Measurements from ENCODE around the gene FLT1.

FLT1 gene

DNA sequence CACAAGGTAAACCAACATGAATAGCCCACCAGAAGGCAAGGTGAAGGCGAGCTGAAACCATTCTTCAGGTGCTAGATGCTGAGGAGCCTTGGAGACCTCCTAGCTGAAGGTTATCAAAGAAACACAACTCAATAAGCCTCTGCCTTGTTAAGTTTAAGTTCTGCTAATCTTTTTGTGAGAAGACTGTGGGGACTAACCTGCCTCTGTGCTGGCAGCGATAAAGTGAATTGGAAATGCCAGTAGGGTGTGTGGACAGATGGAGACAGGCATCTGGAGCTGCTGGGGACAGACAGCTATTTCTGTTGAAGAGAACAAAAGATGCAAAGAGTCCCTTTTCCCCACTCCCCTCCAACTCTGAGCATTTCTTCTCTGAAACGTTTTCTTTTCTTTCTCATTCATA is 33.5 kb upstream of the FLT1 start:
- no peak for DNase-seq

DNA sequence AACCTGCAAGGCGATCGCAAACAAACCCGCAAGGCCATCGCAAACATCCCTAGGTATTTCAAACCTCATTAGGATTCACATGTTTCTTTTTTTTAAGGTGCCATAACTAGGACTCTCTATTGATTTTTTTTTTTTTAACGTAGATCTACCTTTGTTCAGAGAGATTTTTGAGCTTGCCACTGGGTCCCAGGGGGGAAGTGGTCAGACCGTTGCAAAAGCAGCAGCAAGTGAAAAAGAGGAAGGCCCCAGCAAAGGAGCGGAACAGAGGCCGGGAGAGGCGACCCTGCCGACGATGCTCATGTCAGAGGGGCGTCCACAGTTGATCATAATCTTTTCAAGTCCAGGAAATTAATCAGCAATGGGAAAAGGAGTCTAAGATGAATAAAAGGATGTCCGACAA is 32.7 kb upstream of the FLT1 start:
- no peak for DNase-seq

DNA sequence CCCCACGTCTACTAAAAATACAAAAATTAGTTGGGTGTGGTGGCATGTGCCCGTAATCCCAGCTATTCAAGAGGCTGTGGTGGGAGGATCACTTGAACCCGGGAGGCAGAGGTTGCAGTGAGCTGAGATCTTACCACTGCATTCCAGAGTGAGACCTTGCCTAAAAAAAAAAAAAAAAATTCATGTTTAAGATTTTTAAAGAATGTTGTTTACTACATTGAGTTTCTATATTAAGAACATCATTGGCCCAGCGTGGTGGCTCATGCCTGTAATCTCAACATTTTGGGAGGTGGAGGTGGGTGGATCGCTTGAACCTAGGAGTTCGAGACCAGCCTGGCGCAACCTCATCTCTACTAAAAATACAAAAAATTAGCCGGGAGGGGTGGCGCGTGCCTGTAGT is 31.9 kb upstream of the FLT1 start:
- DNase-seq, result no peak

DNA sequence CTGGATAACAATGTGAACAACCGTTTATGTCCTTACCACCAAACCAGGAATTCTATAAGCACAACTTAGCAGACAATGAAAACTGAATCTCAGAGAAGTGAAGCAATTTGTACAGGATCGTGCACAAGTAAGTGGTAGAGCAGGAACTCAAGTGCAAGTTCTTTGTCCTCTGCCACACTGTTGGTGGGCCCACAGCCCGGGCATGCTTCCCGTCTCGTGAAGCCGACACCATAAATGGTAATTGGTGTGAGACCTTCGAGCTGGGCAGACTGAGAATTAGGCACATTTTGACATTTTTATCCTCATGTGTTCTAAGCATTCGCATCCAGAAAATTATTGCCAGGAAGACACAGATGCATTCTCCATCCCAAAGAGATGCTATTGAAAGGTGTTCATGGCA is 27.9 kb upstream of the FLT1 start:
- no peak for DNase-seq

DNA sequence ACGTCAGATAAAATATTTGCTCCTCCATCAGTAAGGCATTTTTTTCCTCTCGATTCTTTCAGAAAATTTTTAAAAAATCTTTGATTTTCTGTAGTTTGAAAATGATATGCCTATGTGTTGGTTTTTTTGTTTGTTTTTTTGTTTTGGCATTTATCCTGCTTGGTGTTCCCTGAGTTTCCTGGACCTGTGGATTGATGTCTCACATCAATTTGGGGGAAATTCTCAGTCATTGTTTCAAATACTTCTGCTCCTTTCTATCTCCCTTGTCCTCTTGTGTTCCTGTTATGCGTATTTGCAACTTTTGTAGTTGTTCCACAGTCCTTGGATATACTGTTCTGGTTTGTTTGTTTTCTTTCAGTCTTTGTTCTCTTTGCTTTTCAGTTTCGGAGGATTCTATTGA is 18.8 kb upstream of the FLT1 start:
- no peak for DNase-seq

DNA sequence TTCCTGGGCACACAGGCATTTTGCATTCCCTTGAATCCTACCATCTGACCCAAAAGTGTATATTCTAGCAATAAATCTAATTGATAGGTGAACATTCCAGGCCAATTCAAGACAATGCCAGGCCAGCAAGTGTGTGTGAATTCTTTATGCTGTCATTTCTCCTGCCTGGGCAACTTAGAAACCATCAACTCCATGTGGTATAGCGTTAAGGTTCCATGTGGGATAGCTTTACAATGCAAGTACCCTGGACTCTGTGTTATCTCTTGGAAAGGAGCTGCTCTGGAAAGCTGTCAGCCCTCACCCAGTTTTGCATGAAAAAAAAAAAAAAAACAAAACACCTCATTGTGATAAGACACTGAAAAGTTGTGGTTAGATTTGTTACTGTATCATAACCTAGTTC is 15.6 kb upstream of the FLT1 start:
- DNase-seq, result no peak

DNA sequence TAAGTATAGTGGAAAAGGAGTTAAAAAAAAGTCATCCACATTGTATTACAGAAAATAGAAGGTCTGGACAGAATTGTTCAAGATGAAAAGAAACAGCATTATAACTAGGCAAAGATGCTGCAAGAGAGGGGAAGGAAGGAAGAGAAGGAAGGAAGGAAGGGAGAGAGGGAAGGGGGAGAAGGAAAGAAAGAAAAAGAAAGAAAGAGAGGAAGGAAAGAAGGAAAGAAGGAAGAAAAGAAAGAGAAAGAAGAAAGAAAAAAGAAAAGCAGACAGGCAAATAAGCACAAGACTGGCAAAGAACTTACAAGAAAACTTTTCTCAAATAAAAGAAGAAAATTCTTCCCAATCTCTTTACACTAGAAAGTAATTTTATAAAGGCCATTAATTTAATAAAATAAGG is 15.1 kb upstream of the FLT1 start:
- DNase-seq, result no peak

DNA sequence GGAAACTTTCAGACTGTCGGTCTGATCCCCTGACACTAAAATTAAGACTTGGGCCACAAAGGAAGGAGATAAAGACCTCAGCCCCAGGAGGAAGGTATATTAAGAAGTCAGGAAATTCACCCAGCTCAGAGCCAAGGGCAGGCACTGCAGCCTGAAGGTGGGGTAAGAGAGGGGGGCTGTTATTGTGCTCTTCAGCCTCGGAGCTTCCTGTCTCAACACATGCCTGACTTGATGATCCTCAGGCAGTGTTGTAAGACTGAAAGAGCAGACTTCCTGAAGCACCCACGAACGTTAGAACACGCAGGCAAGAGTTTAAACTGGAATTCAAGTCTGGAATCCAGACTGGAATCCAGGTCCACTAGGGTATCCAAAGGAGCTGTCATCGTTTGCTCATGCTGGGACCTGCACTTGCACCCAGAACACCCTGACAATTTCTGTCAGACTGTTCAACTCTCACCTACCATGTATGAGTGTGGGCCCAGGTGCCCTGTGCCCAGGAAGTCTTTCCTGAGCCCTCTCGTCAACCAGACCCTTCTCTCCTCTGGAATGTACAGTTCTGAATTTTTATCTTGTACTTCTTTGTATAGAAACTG is 10.7 kb upstream of the FLT1 start:
- no peak for DNase-seq

DNA sequence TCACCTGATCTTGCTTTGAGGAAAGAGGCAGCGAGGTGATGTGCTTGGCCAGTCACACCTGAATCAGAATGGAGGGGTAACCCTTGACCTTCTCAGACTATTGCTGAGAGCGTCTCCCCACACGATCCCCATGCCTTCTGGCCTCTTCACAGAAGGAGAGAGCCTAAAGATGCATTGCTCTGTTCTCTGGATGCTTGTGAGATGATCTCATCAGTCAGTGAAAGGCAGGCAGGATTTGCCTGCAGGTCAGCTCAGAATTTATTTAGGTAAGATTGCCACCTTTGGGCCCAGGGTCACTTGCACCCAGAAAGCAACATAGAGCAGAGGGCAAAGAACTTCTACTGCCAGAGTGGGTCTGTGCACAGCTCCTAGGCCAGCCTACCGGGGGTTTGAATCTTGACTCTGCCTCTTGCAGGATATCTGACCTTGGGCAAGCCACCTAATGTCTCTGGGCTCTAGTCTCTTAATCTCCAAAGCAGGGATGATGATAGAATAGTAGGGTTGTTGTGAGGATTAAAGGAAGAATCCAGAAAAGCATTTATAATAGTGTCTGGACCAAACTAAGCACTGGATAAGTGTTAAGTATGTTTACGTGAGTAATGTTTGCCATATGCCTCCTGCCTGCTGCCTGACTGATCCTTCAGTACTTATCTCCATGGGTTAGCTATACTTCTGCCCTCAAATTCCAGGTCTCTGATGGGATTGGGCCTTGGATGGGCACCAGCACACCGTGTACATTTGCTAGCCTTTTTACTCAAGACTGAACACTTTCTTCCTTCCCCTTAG is 8.4 kb upstream of the FLT1 start:
- no peak for DNase-seq

DNA sequence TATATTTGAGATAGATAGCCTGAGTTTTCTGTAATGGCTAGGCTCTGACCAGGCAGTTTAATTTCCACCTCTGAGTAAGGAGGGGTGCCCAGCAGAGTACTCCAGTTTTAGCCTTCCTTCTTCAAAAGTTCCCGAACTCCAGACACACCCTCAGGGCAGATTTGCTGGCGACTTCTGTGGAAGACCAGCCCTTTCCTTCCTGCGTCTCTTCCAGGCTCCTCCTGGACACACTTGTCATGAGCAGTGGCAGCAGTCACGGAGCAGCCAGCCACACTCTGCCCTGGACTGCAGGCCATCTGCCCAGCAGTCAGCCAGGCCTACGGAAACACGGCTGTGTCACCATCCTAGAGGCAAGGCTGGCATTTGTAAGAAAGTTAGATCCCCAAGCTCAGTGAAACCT is 6.6 kb upstream of the FLT1 start:
- DNase-seq, result no peak

DNA sequence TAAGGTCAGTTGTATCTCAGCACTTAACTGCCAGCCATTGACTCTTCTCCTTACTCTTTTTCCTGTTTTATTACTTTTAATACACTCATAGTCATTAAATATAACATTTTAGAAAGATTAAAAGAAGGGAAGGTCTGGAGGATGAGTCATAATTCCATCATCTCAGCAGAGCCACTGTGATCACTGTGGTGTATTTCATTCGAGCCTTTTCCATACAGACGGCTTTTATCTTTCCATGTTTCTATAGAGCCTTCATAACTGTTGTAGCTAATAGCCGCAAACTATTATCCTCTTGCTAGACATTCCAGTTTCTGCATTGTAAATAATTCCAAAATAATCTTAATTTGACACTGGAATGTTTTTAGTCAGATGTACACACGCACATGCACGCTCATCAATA is 4.7 kb upstream of the FLT1 start:
- DNase-seq, result no peak

DNA sequence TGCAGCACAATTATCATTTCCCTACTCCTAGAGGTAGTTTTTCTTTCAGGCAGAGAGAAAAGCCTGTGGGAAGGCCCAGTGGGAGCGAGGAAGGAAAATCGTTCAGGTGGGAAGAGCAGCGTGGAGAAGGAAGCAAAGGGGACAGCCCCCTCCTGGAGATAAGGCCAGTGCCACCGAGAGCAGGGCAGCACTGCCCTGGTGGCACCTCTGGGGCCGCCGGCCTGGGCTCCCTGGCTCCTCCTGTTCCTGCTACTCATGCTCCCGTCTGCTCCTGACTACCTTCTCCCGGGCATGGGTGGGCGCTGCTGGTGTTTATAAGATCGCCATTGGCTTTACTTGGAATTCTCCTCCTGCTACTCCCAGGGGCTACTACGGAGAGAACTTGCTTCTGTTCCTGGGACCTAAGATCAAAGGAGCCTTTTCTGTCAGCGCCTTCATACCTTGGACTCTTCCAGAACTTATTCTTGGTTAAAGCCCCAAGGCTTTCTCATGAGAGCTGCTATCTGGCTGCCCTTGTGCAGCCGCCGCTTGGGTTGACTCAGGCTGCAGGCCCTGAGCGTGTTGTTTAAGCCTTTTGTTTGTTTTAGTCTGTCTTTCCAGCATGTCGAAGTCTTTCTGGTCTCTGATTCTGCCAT is 3.7 kb upstream of the FLT1 start:
- DNase-seq, result no peak

DNA sequence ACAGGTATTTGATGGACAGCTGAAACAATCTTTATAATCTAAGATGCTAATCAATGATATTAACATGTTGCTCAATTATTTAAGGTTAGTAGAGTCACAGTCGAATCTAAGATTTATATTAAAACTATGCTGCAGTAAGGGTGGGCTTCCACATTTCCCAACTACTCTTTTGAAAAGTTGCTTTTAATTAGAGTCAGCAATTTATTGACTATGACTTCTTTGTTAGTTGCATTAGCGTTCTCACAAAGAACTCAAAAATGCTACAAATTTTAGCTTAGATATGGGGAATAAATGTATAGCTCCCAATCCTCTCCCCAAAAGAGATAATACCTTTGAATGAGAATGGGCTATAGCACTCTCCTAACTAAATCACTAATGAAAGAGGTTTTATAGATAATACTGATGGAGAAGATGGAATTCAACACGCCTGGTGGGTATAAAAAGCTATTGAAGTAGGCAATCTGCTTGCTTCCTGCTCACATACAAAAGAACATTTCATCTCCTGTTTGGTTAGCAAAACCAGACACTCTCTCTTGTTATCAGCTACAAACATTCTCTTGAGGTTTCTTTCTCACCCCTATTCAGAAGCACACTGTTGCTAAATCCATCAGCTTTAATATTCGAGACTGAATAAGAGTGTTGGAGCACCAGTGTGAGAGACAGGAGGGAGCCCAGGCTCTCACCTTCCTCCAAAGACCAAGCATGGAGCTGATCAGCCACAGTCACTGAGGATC is 2.4 kb upstream of the FLT1 start:
- DNase-seq, result no peak

DNA sequence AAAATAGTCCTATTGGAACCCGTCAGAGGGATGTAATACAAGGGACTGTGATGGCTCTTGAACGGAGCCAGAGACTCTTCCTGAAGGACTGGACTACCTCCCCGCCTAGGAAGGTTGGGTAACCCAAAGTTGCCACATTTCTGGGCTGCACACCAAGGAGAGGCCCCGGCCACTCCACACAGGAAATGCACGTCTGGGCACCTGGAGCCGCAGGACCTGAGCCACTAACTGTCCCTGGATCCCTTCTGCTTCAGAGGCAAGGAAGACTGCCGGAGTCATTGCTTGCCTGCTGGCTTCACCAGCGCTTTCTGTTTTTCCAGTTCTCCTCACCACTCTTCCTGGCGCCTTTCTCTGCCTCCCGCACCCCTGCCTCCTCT is 1.2 kb upstream of the FLT1 start:
- DNase-seq, result no peak

DNA sequence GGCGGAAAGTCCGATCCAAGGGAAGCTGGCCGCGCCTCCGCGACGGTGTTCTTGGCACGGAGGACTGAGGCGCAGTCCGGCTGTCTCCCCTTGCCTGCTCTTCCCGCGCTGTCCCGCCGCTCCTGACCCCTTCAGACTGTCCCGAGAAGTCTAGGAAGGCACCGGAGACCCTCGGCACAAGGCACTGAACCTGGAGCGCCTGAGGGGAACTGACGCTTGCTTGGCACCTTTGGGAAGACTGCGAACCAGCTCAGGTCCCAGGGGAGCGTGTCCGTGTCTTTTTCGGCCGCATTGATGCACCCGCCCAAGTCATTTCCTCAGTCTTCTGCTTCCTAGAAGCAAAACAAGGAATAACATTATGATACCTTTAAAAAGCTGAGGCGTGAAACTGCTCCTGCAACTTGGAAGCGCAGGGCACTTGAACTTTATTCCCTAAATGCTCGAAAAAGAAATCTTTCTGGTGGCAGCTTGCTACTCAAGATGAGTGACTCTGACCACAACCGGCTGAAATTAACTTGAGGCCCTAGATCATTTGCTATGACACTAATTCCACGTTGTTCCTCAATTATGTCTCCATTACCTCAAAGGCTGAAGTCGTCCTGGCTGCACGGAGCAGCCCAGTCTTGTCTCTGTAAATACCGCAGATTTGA is 735 bp upstream of the FLT1 start:
- no peak for DNase-seq

DNA sequence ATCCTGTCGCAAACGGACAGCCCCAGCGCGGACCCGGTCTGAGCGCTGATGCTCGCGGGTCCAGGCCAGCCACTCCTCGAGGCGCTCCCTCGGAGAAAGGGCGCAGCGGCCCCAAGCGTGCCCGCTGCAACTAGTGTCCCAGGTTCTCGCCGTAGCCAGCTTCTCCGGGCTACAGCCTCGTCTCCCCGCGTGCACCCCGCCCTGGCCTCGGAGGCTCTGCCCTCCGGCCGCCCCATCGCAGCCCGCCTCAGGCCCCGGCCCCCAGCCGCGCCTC is 487 bp downstream of the FLT1 start:
- DNase-seq, result no peak

DNA sequence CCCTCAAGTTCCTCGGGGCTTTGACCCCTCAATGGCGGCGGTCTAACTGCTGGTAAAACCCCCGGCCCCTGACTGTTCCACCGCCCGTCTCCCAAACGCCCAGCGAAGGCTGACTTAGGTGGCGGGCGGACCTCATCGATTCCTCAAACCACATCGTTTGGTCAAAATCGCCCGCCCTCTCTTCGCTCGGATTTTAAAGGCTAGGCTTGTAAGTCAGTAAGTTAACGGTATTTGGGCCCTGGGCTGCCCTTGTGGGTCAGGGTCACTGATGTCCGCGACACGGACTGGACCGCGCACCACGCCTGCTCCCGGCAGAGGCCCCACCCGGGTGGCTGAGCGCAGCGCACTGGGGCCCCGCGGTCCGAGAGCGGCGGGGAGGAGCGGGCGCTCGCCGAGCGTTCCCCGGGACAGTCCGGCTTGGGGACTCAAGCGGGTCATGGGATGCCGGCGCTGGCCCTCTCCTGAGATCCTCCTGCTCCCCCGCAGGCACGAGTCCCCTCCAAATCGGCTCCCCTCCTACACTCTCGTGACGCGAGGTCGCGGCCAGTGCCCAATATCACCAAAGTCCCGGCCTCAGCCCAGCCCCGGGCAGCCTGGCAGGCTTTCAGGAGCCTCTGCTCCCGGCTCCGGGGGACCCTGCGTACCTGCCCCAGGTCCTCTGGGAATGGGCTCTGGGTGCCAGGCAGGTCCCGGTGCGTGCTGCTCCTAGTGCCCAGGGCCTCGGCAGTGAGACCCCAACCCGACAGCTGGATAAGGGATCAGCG is 1.0 kb downstream of the FLT1 start:
- no peak for DNase-seq

DNA sequence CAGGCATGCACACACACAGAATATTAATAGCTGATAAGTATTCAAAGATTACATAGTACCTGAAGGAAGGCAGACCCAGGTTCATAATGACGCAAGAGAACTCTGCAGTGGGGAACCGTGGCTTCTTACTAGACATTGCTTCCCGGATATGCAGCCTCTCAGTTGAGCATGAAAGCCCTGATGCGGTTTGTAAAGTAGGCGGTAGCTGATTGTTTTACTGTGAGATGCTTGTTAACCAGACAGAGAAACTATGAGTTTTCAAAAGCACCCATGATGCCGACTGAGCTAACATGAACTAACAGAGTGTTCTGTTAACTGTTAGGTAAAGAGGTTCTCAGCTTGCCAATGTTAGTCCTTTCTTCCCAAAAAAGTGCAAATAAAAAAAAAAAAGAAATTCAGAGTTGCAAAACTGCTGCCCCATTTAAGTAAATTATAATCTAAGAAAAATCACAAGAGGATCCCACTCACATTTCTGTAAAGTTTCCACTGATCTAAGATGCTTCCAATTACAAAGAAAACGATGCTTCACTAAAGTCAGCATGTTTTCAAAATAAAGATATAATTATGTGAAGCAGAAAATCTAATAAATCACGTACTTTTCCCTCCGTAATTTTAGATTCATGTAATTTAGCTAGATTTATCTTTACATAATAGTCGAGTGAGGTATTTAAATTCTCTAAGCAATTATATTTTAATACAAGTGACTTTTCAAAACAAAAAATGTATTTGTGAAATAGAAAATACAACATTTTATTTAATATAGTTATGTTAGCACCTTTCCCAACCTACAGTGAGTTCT is 2.2 kb downstream of the FLT1 start:
- peak; percentile 21 for DNase-seq

DNA sequence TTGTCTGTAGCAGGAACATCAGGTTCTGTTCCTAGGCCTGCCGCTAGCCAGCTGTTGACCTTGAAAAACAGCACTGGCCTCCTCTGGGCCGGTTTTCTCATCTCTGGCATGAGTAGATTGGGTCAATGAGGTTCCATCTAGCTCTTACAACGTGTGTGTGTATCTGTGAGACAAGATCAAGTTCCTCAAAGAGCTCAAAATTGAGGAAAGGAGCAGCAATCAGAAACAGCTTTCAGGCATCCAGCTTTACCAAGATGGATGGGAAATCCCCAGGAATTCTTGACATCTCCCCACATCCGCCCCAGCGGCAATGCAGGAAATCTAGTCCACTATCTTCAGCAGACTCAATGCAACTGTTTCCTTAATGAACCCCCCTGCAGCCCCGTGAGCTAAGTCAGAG is 4.9 kb downstream of the FLT1 start:
- no peak for DNase-seq

DNA sequence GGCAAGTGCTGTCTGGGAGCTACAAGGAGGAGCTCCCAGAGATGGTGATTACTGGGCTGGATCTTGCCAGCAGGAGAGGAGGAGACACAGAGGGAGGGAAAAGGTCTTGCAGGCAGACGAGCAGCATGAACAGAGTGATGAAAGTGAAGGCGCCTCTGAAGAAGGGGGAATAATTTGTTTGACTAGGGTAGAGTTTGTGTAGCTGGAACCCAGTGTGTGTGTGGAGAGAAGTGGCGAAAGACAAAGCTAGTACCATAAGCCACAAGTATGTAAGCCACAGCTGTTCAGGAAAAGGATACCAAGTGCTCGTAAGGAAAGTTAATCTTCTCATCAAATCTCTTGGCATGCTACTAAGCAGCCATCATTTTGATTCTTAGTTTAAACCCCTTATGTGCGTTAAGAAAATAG is 5.4 kb downstream of the FLT1 start:
- DNase-seq, result no peak

DNA sequence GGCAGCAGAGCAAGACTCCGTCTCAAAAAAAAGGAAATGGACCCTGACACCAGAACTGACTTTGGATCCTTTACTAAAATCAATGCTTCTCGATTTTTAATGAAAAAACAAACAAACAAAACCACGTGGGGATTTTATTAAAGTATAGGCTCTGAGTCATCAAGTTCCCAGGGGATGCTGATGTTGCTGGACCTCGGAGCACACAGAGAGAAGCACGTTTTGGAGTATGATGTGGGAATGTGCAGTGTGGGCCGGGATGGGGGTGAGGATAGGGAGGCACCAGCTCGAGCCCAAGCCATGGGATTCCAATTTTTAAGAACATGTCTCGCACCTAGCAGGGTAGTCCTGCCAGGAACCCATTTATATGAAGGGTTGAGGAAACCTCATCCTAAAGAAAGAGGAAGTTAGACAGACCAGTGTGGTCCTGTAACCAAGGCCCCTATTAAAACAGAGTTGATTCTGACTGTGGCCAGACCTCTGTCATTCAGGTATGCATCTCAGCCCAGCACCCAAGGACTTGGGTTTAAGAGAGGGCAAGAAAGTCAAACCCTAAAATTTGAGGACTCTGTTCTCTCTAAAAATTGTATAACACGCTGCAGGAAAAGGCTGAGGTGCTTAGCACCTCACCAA is 6.4 kb downstream of the FLT1 start:
- no peak for DNase-seq

Data from activated CD4-positive, alpha-beta T cell treated with anti-CD3 and anti-CD28 coated beads for 1 hour (primary cell).